GM23248 (cell line): ENCODE results near the gene RAB31. TPM values are rescaled to one million over a fixed set of nuclear protein-coding genes. Genes with fewer than 3 reads are reported as not detected.

ENCODE experiments used
- DNase-seq: peaks from one replicate; pipeline ENCODE4 v3.0.0-alpha.2; 2015
- H2AFZ ChIP-seq: fragments of 200-600 bp; sonication (generic); 2 replicates; pipeline ENCODE4 v1.6.1; 2016; ENCODE audit warnings: antibody characterized with exemption
- H3F3A ChIP-seq: fragments of 200-600 bp; sonication (generic); 2 replicates; pipeline ENCODE4 v1.6.1; 2016; ENCODE audit warnings: mild to moderate bottlenecking, antibody characterized with exemption, mixed run types; ENCODE audit not compliant: insufficient read depth
- H3K27ac ChIP-seq: fragments of 200-600 bp; sonication (generic); 2 replicates; pipeline ENCODE4 v1.5.1; 2016; ENCODE audit warnings: mild to moderate bottlenecking
- H3K27me3 ChIP-seq: fragments of 200-600 bp; sonication (generic); replicated peaks from 2 replicates; pipeline ENCODE4 v1.6.1; 2016; ENCODE audit warnings: mild to moderate bottlenecking; ENCODE audit not compliant: insufficient read depth
- H3K36me3 ChIP-seq: fragments of 200-600 bp; sonication (generic); 2 replicates; pipeline ENCODE4 v1.6.1; 2016; ENCODE audit warnings: low read depth, mild to moderate bottlenecking
- H3K4me1 ChIP-seq: fragments of 200-600 bp; sonication (generic); 2 replicates; pipeline ENCODE4 v1.6.1; 2016; ENCODE audit warnings: mild to moderate bottlenecking; ENCODE audit not compliant: insufficient read depth
- H3K4me2 ChIP-seq: fragments of 200-600 bp; sonication (generic); one replicate; pipeline ENCODE4 v1.6.1; 2016; ENCODE audit warnings: mild to moderate bottlenecking; ENCODE audit not compliant: unreplicated experiment
- H3K4me3 ChIP-seq: fragments of 200-600 bp; sonication (generic); 2 replicates; pipeline ENCODE4 v1.5.1; 2016; ENCODE audit warnings: mild to moderate bottlenecking
- H3K79me2 ChIP-seq: fragments of 200-600 bp; sonication (generic); 2 replicates; pipeline ENCODE4 v1.6.1; 2016; ENCODE audit warnings: mild to moderate bottlenecking; ENCODE audit not compliant: insufficient read depth
- H3K9ac ChIP-seq: fragments of 200-600 bp; sonication (generic); 2 replicates; pipeline ENCODE4 v1.6.1; 2016; ENCODE audit warnings: mild to moderate bottlenecking
- H3K9me2 ChIP-seq: fragments of 200-600 bp; sonication (generic); 2 replicates; pipeline ENCODE4 v1.6.1; 2016; ENCODE audit warnings: mixed run types, mild to moderate bottlenecking, moderate library complexity; ENCODE audit not compliant: insufficient read depth
- H3K9me3 ChIP-seq: fragments of 200-600 bp; sonication (generic); one replicate; pipeline ENCODE4 v1.6.1; 2017; ENCODE audit warnings: low read depth
- H4K20me1 ChIP-seq: fragments of 200-600 bp; sonication (generic); 2 replicates; pipeline ENCODE4 v1.6.0; 2016; ENCODE audit not compliant: insufficient read depth
- EZH2 ChIP-seq: fragments of 200-600 bp; sonication (generic); IDR thresholded peaks from 2 replicates; pipeline ENCODE4 v1.6.1; 2018; ENCODE audit warnings: antibody characterized with exemption, mild to moderate bottlenecking; ENCODE audit not compliant: insufficient read depth, poor library complexity, severe bottlenecking
- EZH2phosphoT487 ChIP-seq: fragments of 200-600 bp; sonication (generic); IDR thresholded peaks from 2 replicates; pipeline ENCODE4 v1.6.1; 2018; ENCODE audit warnings: antibody characterized with exemption, moderate library complexity, mild to moderate bottlenecking, low read depth; ENCODE audit not compliant: insufficient read depth
- WGBS, 2 experiments: methylation state at CpG; one replicate each; pipeline ENCODE4 v1.1.6; 2015 to 2017; ENCODE audit warnings: low lambda C conversion rate in 2 of 2, low coverage in 1 of 2; ENCODE audit errors: missing lambda C conversion rate in 2 of 2; 5-methylcytosine and 5-hydroxymethylcytosine counted together
- in situ Hi-C: fragments of 300-500 bp; cut with MboI; formaldehyde crosslinking; loops from 2 replicates; pipeline ENCODE4 v1.15.0; 2020
- polyA plus RNA-seq: library from polyadenylated mRNA; unstranded; fragments of >200 nt; fragmentation: Nextera tagmentation; extraction: Ambion mirVana; gene quantifications from 2 replicates; pipeline ENCODE4 v1.2.1, GENCODE V29; 2016
- total RNA-seq: library from RNA; depleted of rRNA; stranded (reverse); fragments of >200 nt; shearing (Covaris generic); gene quantifications from 2 replicates; pipeline ENCODE4 v1.2.3, GENCODE V29; 2014

RAB31 gene
- total and polyA plus RNA-seq, 2 experiments from 2014 or later = 49.2 to 144 TPM

- H3K36me3 ChIP-seq = no peaks in the 10 kb centered on the region
- in situ Hi-C loops = no loop called here
- H3K79me2 ChIP-seq = no peaks in the 10 kb centered on the region; the same call in 1 of the 2 replicates
- H4K20me1 ChIP-seq = no peaks in the 10 kb centered on the region
- no peak for TF ChIP-seq EZH2
- H3K4me2 ChIP-seq = no peak overlapping the region
- WGBS, 2 experiments = 83 to 88% methylated on average over 10 of the region's 10 CpGs
- no peak overlapping the region for H2AFZ ChIP-seq
- no peak overlapping the region for H3K4me3 ChIP-seq
- no peaks in the 10 kb centered on the region for H3F3A ChIP-seq
- H3K9ac ChIP-seq = no peak overlapping the region
- no peaks in the 10 kb centered on the region for H3K4me1 ChIP-seq
- DNase-seq = peak; percentile 20
- H3K9me2 ChIP-seq = no peaks in the 10 kb centered on the region
- H3K27me3 ChIP-seq = no peaks in the 10 kb centered on the region
- H3K9me3 ChIP-seq = no peaks in the 10 kb centered on the region
- H3K27ac ChIP-seq = no peak overlapping the region
Observed at GRCh38 chr18:9838144-9838877, 130.2 kb downstream of the RAB31 start.

- Histone ChIP-seq H3K9ac (no peak overlapping the region), H3K27me3 (no peaks in the 10 kb centered on the region), H4K20me1 (no peaks in the 10 kb centered on the region), H3K9me2 (no peaks in the 10 kb centered on the region), H3K36me3 (no peaks in the 10 kb centered on the region), H3K9me3 (no peaks in the 10 kb centered on the region), H3F3A (no peaks in the 10 kb centered on the region), H2AFZ (no peak overlapping the region), H3K4me3 (no peak overlapping the region), H3K4me1 (no peaks in the 10 kb centered on the region), H3K79me2 (no peaks in the 10 kb centered on the region; the same call in 1 of the 2 replicates), H3K4me2 (no peak overlapping the region), H3K27ac (no peak overlapping the region)
- TF ChIP-seq EZH2 = no peak
- TF ChIP-seq EZH2phosphoT487 = no peak
- no peak for DNase-seq
- in situ Hi-C loops = no loop called here
- 96 to 98% methylated on average over 8 of the region's 8 CpGs for WGBS, 2 experiments
Observed at GRCh38 chr18:9839211-9839610, 131.1 kb downstream of the RAB31 start.

- H4K20me1 ChIP-seq = no peaks in the 10 kb centered on the region
- H3K79me2 ChIP-seq = no peaks in the 10 kb centered on the region
- in situ Hi-C loops = no loop called here
- TF ChIP-seq EZH2 (no peak), EZH2phosphoT487 (no peak)
- H3F3A ChIP-seq = no peaks in the 10 kb centered on the region
- no peaks in the 10 kb centered on the region for H3K27me3 ChIP-seq
- WGBS, 2 experiments = 94 to 99% methylated on average over 10 of the region's 10 CpGs
- no peak overlapping the region for H3K9ac ChIP-seq
- DNase-seq = no peak
- H3K9me3 ChIP-seq = no peaks in the 10 kb centered on the region
- no peaks in the 10 kb centered on the region for H3K36me3 ChIP-seq
- no peak overlapping the region for H3K27ac ChIP-seq
- H3K4me1 ChIP-seq = no peaks in the 10 kb centered on the region
- no peak overlapping the region for H3K4me2 ChIP-seq
- H3K9me2 ChIP-seq = no peaks in the 10 kb centered on the region
- H2AFZ ChIP-seq = no peak overlapping the region
- no peak overlapping the region for H3K4me3 ChIP-seq
Observed at GRCh38 chr18:9839853-9840252, 131.8 kb downstream of the RAB31 start.

GRCh38 chr18:9841752-9842151, 133.7 kb downstream of the RAB31 start:
- Histone ChIP-seq H3K4me1 (no peaks in the 10 kb centered on the region), H3K9ac (no peak overlapping the region)
- no peak for TF ChIP-seq EZH2phosphoT487
- no peak for TF ChIP-seq EZH2

More at GRCh38 chr18:9841752-9842151, 133.7 kb downstream of the RAB31 start:
- 58 to 63% methylated on average over 4 of the region's 4 CpGs for WGBS, 2 experiments
- Histone ChIP-seq H3K9me3 (no peaks in the 10 kb centered on the region), H3K4me2 (no peak overlapping the region), H3K79me2 (no peaks in the 10 kb centered on the region), H3K27me3 (no peaks in the 10 kb centered on the region), H3K4me3 (no peak overlapping the region), H3K36me3 (peaks cover 3% of the 10 kb centered on the region; the same call in 1 of the 2 replicates), H3K27ac (no peak overlapping the region), H4K20me1 (no peaks in the 10 kb centered on the region), H2AFZ (no peak overlapping the region), H3F3A (no peaks in the 10 kb centered on the region), H3K9me2 (no peaks in the 10 kb centered on the region)
- DNase-seq = no peak
- in situ Hi-C loops = no loop called here
